Sigmoid colon (tissue), 7 donors: Measurements from ENCODE around the gene BCAS3. TPM values are rescaled to one million over a fixed set of nuclear protein-coding genes. Genes with fewer than 3 reads are reported as not detected.

Experiments
- DNase-seq: peaks from one replicate; pipeline ENCODE4 v3.0.0-alpha.2; 2019
- H3K27ac ChIP-seq, 4 donors: fragments of 200-600 bp; sonication (generic); one replicate each; pipeline ENCODE4 v1.5.1; 2016 to 2019; ENCODE audit warnings: mild to moderate bottlenecking in 1 of 4
- H3K27me3 ChIP-seq, 3 donors: fragments of 200-600 bp; sonication (generic); one replicate each; pipeline ENCODE4 v1.5.1; 2019; ENCODE audit warnings: mild to moderate bottlenecking in 1 of 3
- H3K36me3 ChIP-seq, 4 donors: fragments of 200-600 bp; sonication (generic); one replicate each; pipeline ENCODE4 v1.5.1; 2016 to 2019
- H3K4me1 ChIP-seq, 4 donors: fragments of 200-600 bp; sonication (generic); one replicate each; pipeline ENCODE4 v1.5.1; 2017 to 2019
- H3K4me3 ChIP-seq, 4 donors: fragments of 200-600 bp; sonication (generic); one replicate each; pipeline ENCODE4 v1.5.1; 2017 to 2019; ENCODE audit warnings: mild to moderate bottlenecking in 2 of 4, moderate library complexity in 1 of 4
- H3K9me3 ChIP-seq, 4 donors: fragments of 200-600 bp in 3 of 4; sonication (generic) in 3 of 4; one replicate each; pipeline versions ENCODE4 v1.5.1 to v1.6.1; 2013 to 2019
- CTCF ChIP-seq, 4 experiments: fragments of 450-650 bp in 3 of 4; fragments of 200-600 bp in 1 of 4; IDR thresholded peaks; one replicate each; pipeline ENCODE4 v1.5.1; 2016 to 2019; ENCODE audit warnings: antibody characterized with exemption in 4 of 4, mild to moderate bottlenecking in 3 of 4, moderate library complexity in 2 of 4
- EP300 ChIP-seq, 4 donors: sonication (generic); formaldehyde crosslinking; IDR thresholded peaks; one replicate each; pipeline ENCODE4 v1.6.1; 2017; ENCODE audit warnings: antibody characterized with exemption in 4 of 4
- POLR2A ChIP-seq, 2 donors: fragments of 450-650 bp; IDR thresholded peaks; one replicate each; pipeline ENCODE4 v1.6.1; 2016; ENCODE audit warnings: antibody characterized with exemption in 2 of 2, mild to moderate bottlenecking in 2 of 2, moderate library complexity in 2 of 2
- POLR2AphosphoS5 ChIP-seq, 4 donors: sonication (generic); formaldehyde crosslinking; IDR thresholded peaks; one replicate each; pipeline ENCODE4 v1.6.1; 2017; ENCODE audit warnings: antibody characterized with exemption in 4 of 4
- WGBS, 2 donors: extraction: QIAGEN DNeasy Blood & Tissue Kit; methylation state at CpG; one replicate each; pipeline ENCODE4 v1.1.7; 2013; 5-methylcytosine and 5-hydroxymethylcytosine counted together
- intact Hi-C: fragments of 100-400 bp; cut with DNase I; formaldehyde crosslinking; loops from one replicate; pipeline ENCODE4 v1.15.1; 2023
- polyA plus RNA-seq, 3 donors: library from polyadenylated mRNA; stranded (reverse); fragments of 200-250 nt; gene quantifications; one replicate each; pipeline ENCODE4 v1.2.3, GENCODE V29; 2013
- total RNA-seq, 4 donors: library from RNA; depleted of rRNA; stranded (reverse); fragments of >200 nt; gene quantifications; one replicate each; pipeline ENCODE4 v1.1.0, GENCODE V29; 2016
- donor health status: healthy with polysubstance abuse.
- donor health status: Bipolar disorder and iron deficiency.
- donor health status: healthy.

BCAS3 gene
- total and polyA plus RNA-seq, 7 donors: 6.3 to 38.5 (median 28.5) TPM

- Histone ChIP-seq H3K36me3 (no peaks in the 10 kb centered on the region), H3K27ac (no peak overlapping the region), H3K27me3 (peaks cover 0 to 43% (median 5%) of the 10 kb centered on the region in 3 donors), H3K4me3 (no peak overlapping the region), H3K4me1 (no peaks in the 10 kb centered on the region), H3K9me3 (no peaks in the 10 kb centered on the region)
- intact Hi-C loops: no loop called here
- DNase-seq: no peak
- 57 to 80% methylated on average over 3 of the region's 3 CpGs for WGBS, 2 donors
- no peak for TF ChIP-seq POLR2AphosphoS5 (IDR thresholded peaks at IDR 0.05)
- TF ChIP-seq POLR2A (IDR thresholded peaks at IDR 0.05): no peak
- TF ChIP-seq EP300 (IDR thresholded peaks at IDR 0.05): no peak
- TF ChIP-seq CTCF (IDR thresholded peaks at IDR 0.05): no peak
These were observed 604.7 kb downstream of the BCAS3 start for GRCh38 chr17:61282377-61282776.

- 95 to 96% methylated on average over 6 of the region's 6 CpGs for WGBS, 2 donors
These were observed 605.4 kb downstream of the BCAS3 start for GRCh38 chr17:61283043-61283442.

GRCh38 chr17:61284174-61284573 is 606.5 kb downstream of the BCAS3 start:
- Histone ChIP-seq H3K4me1 (no peaks in the 10 kb centered on the region), H3K4me3 (no peak overlapping the region), H3K36me3 (no peaks in the 10 kb centered on the region), H3K27me3 (peaks cover 0 to 43% (median 5%) of the 10 kb centered on the region in 3 donors), H3K9me3 (no peaks in the 10 kb centered on the region), H3K27ac (no peak overlapping the region)
- TF ChIP-seq POLR2A (IDR thresholded peaks at IDR 0.05) (no peak), EP300 (IDR thresholded peaks at IDR 0.05) (no peak), CTCF (IDR thresholded peaks at IDR 0.05) (no peak), POLR2AphosphoS5 (IDR thresholded peaks at IDR 0.05) (no peak)
- intact Hi-C loops: no loop called here
- 91 to 94% methylated on average over 10 of the region's 10 CpGs for WGBS, 2 donors
- DNase-seq: no peak

More at GRCh38 chr17:61283043-61283442, 605.4 kb downstream of the BCAS3 start:
- DNase-seq: no peak
- peaks cover 0 to 43% (median 5%) of the 10 kb centered on the region in 3 donors for H3K27me3 ChIP-seq
- H3K9me3 ChIP-seq: no peaks in the 10 kb centered on the region
- no peaks in the 10 kb centered on the region for H3K4me1 ChIP-seq
- no peak overlapping the region for H3K4me3 ChIP-seq
- H3K27ac ChIP-seq: no peak overlapping the region
- H3K36me3 ChIP-seq: no peaks in the 10 kb centered on the region
- intact Hi-C loops: no loop called here
- no peak for TF ChIP-seq EP300 (IDR thresholded peaks at IDR 0.05)
- TF ChIP-seq CTCF (IDR thresholded peaks at IDR 0.05): no peak
- no peak for TF ChIP-seq POLR2AphosphoS5 (IDR thresholded peaks at IDR 0.05)
- TF ChIP-seq POLR2A (IDR thresholded peaks at IDR 0.05): no peak

- no peak overlapping the region for H3K27ac ChIP-seq
- no peak for DNase-seq
- H3K36me3 ChIP-seq: no peaks in the 10 kb centered on the region
- peaks cover 0 to 43% (median 5%) of the 10 kb centered on the region in 3 donors for H3K27me3 ChIP-seq
- intact Hi-C loops: no loop called here
- no peaks in the 10 kb centered on the region for H3K9me3 ChIP-seq
- TF ChIP-seq POLR2A (IDR thresholded peaks at IDR 0.05) (no peak), CTCF (IDR thresholded peaks at IDR 0.05) (no peak), EP300 (IDR thresholded peaks at IDR 0.05) (no peak), POLR2AphosphoS5 (IDR thresholded peaks at IDR 0.05) (no peak)
- 83 to 86% methylated on average over 1 of the region's 1 CpG for WGBS, 2 donors
- H3K4me1 ChIP-seq: no peaks in the 10 kb centered on the region
- no peak overlapping the region for H3K4me3 ChIP-seq
These were observed 607.1 kb downstream of the BCAS3 start for GRCh38 chr17:61284746-61285145.
